HPDE6-E6E7 (cell line): ENCODE data around the gene DRC3.

Source experiments
- DNase-seq: peaks from one replicate; pipeline ENCODE4 v3.0.0; 2011; ENCODE audit warnings: missing footprints; ENCODE audit errors: extremely low spot score

DRC3 gene

GRCh38 chr17:18025241-18025944, 52.7 kb downstream of the DRC3 start:
- DNase-seq = peak; percentile 79

GRCh38 chr17:18025945-18026776, 53.5 kb downstream of the DRC3 start:
- no peak for DNase-seq

DNA sequence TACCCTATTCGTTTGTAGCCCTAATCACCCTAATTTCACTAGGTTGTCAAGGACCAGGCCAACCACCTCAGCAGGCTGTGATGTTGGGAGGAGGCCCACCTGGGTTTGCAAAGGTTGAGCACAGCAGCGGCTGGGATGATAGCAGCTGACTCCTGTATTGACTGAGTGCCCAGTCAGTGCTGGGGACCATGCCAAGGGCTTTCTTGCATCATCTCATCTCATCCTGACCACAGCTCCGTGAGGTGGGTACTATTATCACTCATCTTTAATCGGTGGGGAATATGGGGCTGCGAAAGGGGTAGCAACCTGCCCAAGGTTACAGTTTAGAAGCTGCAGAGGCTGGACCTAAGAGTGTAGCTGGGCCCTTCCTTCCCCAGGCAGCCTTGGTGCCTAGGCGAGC, 54.6 kb downstream of the DRC3 start:
- DNase-seq = no peak

DNA sequence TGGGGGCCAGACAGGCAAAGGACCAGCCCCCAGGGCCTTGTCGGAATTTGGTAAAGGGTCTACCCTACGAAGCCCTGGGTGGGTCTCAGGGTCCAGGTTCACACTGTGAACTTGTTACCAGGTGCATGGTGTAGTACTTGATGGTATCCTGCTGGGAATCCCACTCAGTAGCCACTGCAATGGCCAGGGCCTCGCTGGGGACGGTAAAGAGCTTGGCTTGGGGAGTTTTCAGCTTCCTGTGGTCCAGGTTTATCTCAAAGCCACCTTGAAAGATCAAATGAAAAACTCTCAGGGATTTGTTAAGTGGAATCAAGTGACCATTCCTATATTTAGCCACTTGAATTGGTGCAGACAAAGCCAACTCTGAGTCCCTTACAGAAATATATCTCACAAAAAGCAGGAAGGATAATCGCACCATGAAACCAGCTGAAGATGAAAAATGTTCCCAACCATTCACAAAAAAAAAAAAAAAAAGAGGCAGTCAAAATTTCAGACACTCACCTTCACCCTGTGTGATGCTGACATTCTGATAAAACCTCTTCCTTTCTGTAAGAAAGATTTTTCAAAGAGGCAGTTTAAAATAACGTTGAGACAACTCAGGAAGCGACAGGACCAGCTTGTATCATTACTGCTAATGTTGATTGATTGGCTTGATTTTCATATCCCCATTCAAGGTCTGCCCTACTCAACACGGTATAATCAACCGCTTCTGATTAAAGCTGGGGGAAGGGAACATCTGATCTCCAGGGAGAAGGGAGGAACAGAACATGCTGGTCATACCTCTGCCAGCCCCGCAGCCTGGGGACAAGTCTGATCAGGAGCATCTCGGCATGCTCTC, 55.7 kb downstream of the DRC3 start:
- DNase-seq = no peak

GRCh38 chr17:18028952-18029540, 56.4 kb downstream of the DRC3 start:
- no peak for DNase-seq

- no peak for DNase-seq
Measured at GRCh38 chr17:18031955-18032354, 59.3 kb downstream of the DRC3 start.

DNA sequence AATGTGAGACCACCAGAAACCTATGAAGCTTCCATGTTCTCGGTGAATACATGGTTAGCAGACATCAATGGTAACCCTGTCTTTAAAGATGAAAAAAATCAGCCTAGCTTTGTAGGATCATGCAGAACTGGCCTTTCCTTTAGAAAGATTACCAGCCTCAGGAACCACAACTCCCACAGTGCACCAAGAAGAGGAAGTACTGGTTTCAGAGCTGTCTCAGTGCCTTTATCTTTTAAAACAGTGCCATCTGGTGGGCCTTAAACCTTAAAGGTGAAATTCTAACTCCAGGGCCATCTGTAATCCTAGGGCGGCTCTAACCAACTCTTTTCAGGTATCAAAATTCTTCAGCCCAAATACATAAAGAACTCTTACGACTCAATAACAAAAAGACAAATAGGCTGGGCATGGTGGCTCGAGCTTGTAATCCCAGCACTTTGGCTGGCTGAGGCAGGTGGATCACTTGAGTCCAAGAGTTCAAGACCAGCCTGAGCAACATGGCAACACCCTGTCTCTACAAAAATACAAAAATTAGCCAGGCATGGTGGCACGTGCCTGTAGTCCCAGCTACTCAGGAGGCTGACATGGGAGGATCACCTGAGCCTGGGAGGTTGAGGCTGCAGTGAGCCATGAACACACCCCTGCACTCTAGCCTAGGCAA, 60.9 kb downstream of the DRC3 start:
- DNase-seq = peak; percentile 75

DNA sequence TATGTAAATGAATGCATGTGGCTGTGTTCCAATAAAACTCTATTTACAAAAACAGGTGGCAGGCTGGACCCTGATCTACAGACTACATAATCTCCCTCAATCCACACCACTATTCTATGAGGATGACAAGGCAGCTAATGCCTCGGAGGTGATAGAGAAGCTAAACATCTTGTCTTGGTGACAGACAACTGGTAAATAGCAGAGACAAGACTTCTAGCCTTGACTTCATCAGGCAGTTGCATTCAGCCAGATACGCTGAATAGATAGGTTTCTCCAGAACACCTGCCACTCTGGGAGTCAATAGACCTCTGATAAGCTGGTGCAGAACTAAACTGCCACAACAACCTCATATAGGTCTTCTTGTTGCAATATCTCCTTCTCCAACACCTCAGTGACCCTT, 63.0 kb downstream of the DRC3 start:
- no peak for DNase-seq

GRCh38 chr17:18037486-18037885, 64.8 kb downstream of the DRC3 start:
- DNase-seq = no peak

GRCh38 chr17:18038149-18038850, 65.6 kb downstream of the DRC3 start:
- DNase-seq = no peak

GRCh38 chr17:18038861-18039534, 66.3 kb downstream of the DRC3 start, which contains the start of the genes ATPAF2 and GID4:
Gene ATPAF2 (minus strand): TSS chr17:18039168. CDS start chr17:18039013, 155 bp downstream.
Gene GID4 (plus strand): TSS chr17:18039408. CDS start chr17:18039465, 57 bp downstream.
- DNase-seq = peak; percentile 92

- no peak for DNase-seq
Measured at GRCh38 chr17:18039535-18040260, 67.0 kb downstream of the DRC3 start.

GRCh38 chr17:18040261-18040858, 67.7 kb downstream of the DRC3 start:
- DNase-seq = no peak

DNA sequence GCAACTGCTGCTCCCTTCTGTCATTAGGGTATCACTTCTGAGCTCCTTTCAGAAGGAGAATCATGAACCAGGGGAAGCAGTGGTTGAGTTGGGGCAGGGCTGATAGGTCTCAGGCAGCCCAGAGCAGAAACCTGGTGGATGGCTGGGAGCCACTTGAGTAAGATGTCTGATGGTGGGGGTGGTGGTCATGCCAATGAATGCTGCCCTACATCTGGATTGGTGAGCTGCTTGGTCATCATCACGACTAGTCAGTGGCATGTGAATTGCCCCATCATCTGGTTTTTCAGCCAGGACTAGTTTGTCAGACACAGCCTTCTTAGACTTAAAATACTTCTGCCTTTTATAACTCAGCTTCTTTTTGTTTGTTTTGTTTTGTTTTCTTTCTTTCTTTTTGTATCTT, 69.1 kb downstream of the DRC3 start:
- no peak for DNase-seq

DNA sequence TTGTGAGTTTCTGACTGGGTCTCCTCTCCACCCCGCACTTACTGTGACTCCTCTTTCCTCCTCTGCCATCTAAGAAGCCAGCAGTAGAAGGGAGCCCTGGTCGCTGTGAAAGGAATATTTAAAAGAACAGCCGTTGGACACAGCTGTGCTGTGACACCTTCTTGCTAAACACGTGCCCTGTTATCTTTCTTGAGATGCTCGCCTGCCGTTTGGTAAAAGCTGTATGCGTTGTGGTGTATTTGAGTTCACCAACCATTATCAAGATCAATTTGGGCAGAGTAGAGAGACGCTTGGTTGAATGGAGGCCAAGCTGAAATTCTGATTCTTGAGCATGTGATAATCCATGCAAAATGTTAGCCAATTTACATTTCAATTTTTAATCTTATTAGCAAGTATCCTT, 70.3 kb downstream of the DRC3 start:
- no peak for DNase-seq

- no peak for DNase-seq
Measured at GRCh38 chr17:18043491-18043890, 70.8 kb downstream of the DRC3 start.

GRCh38 chr17:18044609-18045008, 71.9 kb downstream of the DRC3 start:
- DNase-seq = no peak

DNA sequence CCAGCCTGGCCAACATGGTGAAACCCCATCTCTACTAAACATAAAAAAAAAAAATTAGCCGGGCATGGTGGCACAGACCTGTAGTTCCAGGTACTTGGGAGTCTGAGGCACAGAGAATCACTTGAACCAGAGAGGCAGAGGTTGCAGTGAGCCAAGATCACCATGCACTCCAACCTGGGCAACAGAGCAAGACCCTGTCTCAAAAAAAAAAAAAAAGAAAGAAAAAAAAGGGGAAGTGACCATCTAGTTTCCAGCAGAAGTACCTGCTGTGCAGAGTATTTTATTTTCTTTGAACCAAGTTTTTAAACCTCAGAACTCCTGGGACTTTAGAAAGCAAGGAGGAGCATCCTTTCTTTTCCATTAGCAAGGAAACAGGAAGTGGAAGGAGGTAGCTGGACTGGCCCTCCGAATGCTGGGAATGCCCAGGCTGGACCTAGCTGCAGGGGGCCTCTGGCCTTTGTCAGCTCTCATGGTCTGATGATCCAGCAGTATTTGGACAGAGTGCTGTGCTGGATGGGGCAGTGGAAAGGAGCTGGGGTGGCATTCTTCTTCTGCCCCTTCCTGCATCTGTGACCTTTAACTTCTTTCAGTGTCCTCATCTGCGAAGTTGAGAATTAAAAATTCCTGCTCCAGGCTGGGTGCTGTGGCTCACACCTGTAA, 73.2 kb downstream of the DRC3 start:
- DNase-seq = no peak
